RWPE2 (cell line): ENCODE data around the gene ARID4B.
A peak's percentile ranks its signal among the peaks of the same experiment; 100 is the strongest.
"Not testable (repeated sequence)": the region's sequence is repeated elsewhere in the genome, so short reads cannot be mapped to it uniquely, and the experiment has no call there.

Experiments
- ATAC-seq: fragments of 200-7000 bp; cut with Tn5 transposase; 3 replicates; pipeline ENCODE4 v1.9.1; 2021; ENCODE audit warnings: low read depth
- DNase-seq: peaks from one replicate; pipeline ENCODE4 v3.0.0-alpha.2; 2020; ENCODE audit warnings: low spot score
- H3K27ac ChIP-seq: fragments of 450-650 bp; 2 replicates; pipeline ENCODE4 v1.5.1; 2017; ENCODE audit warnings: mild to moderate bottlenecking; ENCODE audit not compliant: poor library complexity, severe bottlenecking
- H3K27me3 ChIP-seq: fragments of 250-450 bp; sonication (Bioruptor Pico); 2 replicates; pipeline ENCODE4 v1.5.1; 2021; ENCODE audit warnings: mild to moderate bottlenecking, moderate library complexity; ENCODE audit not compliant: insufficient read depth, poor library complexity, severe bottlenecking
- H3K36me3 ChIP-seq: fragments of 250-450 bp; sonication (Bioruptor Pico); 2 replicates; pipeline ENCODE4 v1.5.1; 2020; ENCODE audit warnings: low read depth, mild to moderate bottlenecking, moderate library complexity
- H3K4me1 ChIP-seq: fragments of 250-450 bp; sonication (Bioruptor Pico); 2 replicates; pipeline ENCODE4 v1.5.1; 2021; ENCODE audit warnings: mild to moderate bottlenecking, moderate library complexity; ENCODE audit not compliant: insufficient read depth, poor library complexity, severe bottlenecking
- H3K4me3 ChIP-seq: fragments of 250-450 bp; sonication (Bioruptor Pico); 2 replicates; pipeline ENCODE4 v1.5.1; 2021; ENCODE audit warnings: mild to moderate bottlenecking, moderate library complexity; ENCODE audit not compliant: severe bottlenecking
- H3K9me3 ChIP-seq: fragments of 250-450 bp; sonication (Bioruptor Pico); 2 replicates; pipeline ENCODE4 v1.5.1; 2021; ENCODE audit warnings: mild to moderate bottlenecking, moderate library complexity; ENCODE audit not compliant: severe bottlenecking
- TF ChIP-seq, protein P1 (sequence below): fragments of 450-650 bp; IDR thresholded peaks from one replicate; pipeline ENCODE4 v1.5.1; 2017; ENCODE audit warnings: mild to moderate bottlenecking, moderate library complexity; ENCODE audit not compliant: poor library complexity, severe bottlenecking

The ARID4B gene

DNA sequence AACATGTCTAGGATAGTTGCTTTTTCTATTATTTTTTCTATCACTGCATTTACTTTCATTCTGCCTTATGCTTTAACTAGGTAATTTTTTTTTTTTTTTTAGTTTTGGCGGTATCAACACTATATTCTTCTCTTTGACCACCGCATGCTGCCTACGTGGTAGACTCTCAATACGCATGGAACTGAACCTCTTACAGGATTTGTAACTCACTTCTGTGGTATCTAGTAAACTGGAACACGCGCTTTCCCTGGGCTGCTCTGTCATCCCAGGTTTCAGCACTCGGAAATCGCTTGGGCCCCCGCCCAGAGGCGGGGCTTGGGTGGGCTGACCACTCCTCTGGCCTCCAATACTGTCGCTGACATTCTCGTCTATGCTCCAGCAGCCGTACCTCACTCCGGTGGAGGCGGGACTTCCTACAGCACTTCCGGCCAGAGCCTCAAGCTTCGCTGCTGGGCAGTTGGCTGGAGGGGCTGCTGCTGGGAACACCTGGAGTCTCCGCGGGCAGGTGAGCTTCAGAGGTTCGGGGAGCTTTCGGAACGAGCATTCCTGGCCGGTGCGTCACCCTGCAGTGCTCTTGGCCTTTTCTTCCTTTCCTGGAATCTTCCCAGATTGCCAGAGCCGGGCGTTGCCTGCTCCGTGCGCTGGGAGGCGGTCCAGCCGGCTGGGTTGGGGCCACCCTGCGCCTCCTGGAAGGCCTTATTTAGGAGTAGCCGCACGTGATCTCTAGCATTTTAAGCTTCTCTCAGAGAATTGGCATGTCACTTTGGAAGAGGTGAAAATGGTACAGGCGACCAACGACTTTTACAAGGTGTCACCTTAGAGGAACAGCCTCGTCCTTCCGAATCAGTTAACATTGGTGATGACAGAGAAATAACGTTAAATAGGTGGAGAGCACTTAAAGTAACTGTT is 39.3 kb upstream of the ARID4B start, which contains the start of gene TBCE:
Gene TBCE (plus strand): TSS at position 428 of the 909 bp plus-strand sequence. CDS start 12,623 bp downstream, outside the sequence.
- Histone ChIP-seq H3K36me3 (no peaks in the 10 kb centered on the region), H3K4me3 (peak within 1 kb of the TSS; percentile 39), H3K4me1 (no peaks in the 10 kb centered on the region), H3K9me3 (no peaks in the 10 kb centered on the region), H3K27me3 (no peaks in the 10 kb centered on the region), H3K27ac (peak within 1 kb of the TSS; percentile 89)
- ATAC-seq (peak; percentile 98), DNase-seq (peak; percentile 97)
- TF ChIP-seq, protein P1, sequence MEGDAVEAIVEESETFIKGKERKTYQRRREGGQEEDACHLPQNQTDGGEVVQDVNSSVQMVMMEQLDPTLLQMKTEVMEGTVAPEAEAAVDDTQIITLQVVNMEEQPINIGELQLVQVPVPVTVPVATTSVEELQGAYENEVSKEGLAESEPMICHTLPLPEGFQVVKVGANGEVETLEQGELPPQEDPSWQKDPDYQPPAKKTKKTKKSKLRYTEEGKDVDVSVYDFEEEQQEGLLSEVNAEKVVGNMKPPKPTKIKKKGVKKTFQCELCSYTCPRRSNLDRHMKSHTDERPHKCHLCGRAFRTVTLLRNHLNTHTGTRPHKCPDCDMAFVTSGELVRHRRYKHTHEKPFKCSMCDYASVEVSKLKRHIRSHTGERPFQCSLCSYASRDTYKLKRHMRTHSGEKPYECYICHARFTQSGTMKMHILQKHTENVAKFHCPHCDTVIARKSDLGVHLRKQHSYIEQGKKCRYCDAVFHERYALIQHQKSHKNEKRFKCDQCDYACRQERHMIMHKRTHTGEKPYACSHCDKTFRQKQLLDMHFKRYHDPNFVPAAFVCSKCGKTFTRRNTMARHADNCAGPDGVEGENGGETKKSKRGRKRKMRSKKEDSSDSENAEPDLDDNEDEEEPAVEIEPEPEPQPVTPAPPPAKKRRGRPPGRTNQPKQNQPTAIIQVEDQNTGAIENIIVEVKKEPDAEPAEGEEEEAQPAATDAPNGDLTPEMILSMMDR = no peak

DNA sequence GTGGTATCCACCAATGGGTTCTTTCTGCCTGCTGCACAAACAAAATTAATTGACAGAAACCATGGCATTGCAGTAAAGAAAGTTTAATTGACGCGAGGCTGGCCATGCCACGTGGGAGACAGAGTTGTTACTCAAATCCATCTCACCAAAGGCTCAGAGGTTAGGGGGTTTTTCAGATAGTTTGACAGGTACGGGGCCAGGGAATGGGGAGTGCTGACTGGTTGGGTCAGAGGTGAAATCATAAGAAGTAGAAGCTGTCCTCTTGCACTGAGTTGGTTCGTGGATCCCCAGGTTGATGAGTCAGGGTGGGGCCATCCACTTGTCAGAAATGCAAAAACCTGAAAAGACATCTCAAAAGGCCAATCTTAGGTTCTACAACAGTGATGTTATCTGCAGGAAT is 38.3 kb upstream of the ARID4B start:
- H3K36me3 ChIP-seq = no peaks in the 10 kb centered on the region
- no peaks in the 10 kb centered on the region for H3K27me3 ChIP-seq
- no peak for DNase-seq
- TF ChIP-seq, protein P1 = no peak
- H3K9me3 ChIP-seq = no peaks in the 10 kb centered on the region
- peak overlapping the region; percentile 89 for H3K27ac ChIP-seq
- H3K4me3 ChIP-seq = no peak overlapping the region
- no peaks in the 10 kb centered on the region for H3K4me1 ChIP-seq
- no peak for ATAC-seq

DNA sequence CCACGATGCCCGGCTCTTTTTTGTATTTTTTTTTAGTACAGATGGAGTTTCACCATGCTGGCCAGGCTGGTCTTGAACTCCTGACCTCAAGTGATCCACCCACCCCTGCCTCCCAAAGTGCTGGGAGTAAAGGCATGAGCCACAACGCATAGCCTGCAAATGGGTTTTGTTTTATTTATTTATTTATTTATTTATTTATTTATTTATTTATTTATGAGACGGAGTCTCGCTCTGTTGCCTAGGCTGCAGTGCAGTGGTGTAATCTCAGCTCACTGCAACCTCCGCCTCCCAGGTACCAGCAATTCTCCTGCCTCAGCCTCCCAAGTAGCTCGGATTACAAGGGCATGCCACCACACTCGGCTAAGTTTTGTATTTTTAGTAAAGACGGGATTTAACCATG is 36.2 kb upstream of the ARID4B start:
- not testable (repeated sequence) for DNase-seq, H3K27ac ChIP-seq, ATAC-seq

DNA sequence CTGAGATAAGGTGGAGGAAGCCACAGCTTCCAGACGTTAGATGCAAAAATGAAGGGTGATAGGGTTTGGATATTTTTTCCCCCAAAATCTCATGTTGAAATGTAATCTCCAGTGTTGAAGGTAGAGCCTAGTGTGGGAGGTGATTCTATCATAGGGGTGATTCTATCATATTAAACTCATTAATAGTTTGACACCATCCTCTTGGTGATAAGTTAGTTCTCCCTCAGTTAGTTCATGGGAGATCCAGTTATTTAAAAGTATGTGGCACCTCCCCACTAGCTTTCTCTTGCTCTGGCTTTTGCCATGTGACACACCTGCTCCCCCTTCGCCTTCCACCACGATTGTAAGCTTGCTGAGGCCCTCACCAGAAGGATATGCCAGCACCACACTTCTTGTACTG is 30.9 kb upstream of the ARID4B start:
- Histone ChIP-seq H3K27ac (no peak overlapping the region), H3K9me3 (no peaks in the 10 kb centered on the region), H3K4me1 (no peaks in the 10 kb centered on the region), H3K27me3 (no peaks in the 10 kb centered on the region), H3K36me3 (no peaks in the 10 kb centered on the region), H3K4me3 (no peak overlapping the region)
- DNase-seq (no peak), ATAC-seq (no peak)
- TF ChIP-seq, protein P1 = no peak

More for the DNA sequence above, 36.2 kb upstream of the ARID4B start:
- not testable (repeated sequence) for H3K9me3 ChIP-seq, H3K4me1 ChIP-seq, H3K27me3 ChIP-seq, H3K36me3 ChIP-seq, H3K4me3 ChIP-seq

DNA sequence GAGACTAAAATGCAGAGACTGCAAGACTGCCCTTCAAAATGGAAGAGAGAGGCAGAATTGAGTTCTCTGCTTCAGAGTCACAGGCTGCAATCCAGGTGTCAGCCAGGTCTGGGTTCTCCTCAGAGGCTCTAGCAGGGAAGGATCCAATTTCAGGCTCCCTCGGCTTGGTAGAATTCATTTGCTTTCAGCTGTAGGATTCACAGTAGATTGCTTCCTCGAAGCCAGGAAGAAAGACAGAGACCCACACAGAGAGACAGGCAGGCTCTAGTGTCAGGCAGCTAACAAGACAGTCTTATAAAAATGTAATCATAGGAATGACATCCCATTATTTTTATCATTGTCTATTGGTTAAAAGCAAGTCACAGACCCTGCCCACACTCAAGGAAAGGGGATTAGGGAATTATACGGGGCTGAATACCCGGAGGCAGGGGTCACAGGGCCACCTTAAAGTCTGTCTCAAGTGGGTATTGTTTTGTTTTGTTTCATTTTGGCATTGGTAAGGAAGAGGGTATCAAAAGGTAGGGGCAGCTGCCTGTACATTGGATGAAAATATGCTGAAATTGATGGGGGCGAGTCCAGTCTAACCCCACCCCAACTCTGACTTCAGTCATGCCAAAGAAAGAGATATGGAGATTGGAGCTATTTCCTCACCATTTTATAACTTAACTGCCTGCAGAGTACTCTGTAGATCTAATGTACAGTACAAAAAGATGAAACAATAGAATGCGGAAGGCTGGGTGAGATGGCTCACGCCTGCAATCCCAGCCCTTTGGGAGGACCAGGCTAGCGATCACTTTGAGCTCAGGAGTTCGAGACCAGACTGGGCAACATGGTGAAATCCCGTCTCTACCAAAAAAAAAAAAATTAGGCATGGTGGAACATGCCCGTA is 29.8 kb upstream of the ARID4B start:
- H3K36me3 ChIP-seq = no peaks in the 10 kb centered on the region
- H3K4me1 ChIP-seq = no peaks in the 10 kb centered on the region
- no peaks in the 10 kb centered on the region for H3K9me3 ChIP-seq
- DNase-seq (no peak), ATAC-seq (no peak)
- H3K4me3 ChIP-seq = no peak overlapping the region
- no peaks in the 10 kb centered on the region for H3K27me3 ChIP-seq
- no peak overlapping the region for H3K27ac ChIP-seq
- TF ChIP-seq, protein P1 = no peak
